ENCODE data around the gene JUNB.
"Not testable (repeated sequence)": the region's sequence is repeated elsewhere in the genome, so short reads cannot be mapped to it uniquely, and the experiment has no call there.

Gene JUNB

GRCh38 chr19:12789904-12790619 lies 1.2 kb upstream of the JUNB start:
- peak; percentile 99 for DNase-seq

- DNase-seq, result peak; percentile 58
Measured at GRCh38 chr19:12790628-12791344, 500 bp upstream of the JUNB start.

GRCh38 chr19:12792051-12792852 lies 966 bp downstream of the JUNB start:
- DNase-seq, result peak; percentile 89

- DNase-seq, result peak; percentile 66
Measured at GRCh38 chr19:12792853-12793289, 1.6 kb downstream of the JUNB start.

GRCh38 chr19:12793290-12794195 lies 2.3 kb downstream of the JUNB start:
- peak; percentile 96 for DNase-seq

- DNase-seq, result peak; percentile 33
Measured at GRCh38 chr19:12794196-12794941, 3.1 kb downstream of the JUNB start.

- DNase-seq, result no peak
Measured at GRCh38 chr19:12794971-12795381, 3.7 kb downstream of the JUNB start.

- peak; percentile 93 for DNase-seq
Measured at GRCh38 chr19:12796146-12797071, 5.1 kb downstream of the JUNB start.

- DNase-seq, result peak; percentile 29
Measured at GRCh38 chr19:12797141-12797587, 5.9 kb downstream of the JUNB start.

- not testable (repeated sequence) for DNase-seq
Measured at GRCh38 chr19:12797607-12798006, 6.3 kb downstream of the JUNB start.

- DNase-seq, result no peak
Measured at GRCh38 chr19:12799742-12800465, 8.6 kb downstream of the JUNB start.

- DNase-seq, result no peak
Measured at GRCh38 chr19:12800466-12800770, 9.1 kb downstream of the JUNB start.

- DNase-seq, result peak; percentile 60
Measured at GRCh38 chr19:12800923-12801465, 9.7 kb downstream of the JUNB start.

GRCh38 chr19:12801466-12802266 lies 10.4 kb downstream of the JUNB start, which contains the start of the genes PRDX2 and THSD8:
Gene PRDX2 (minus strand): TSS chr19:12801800. CDS start chr19:12801261, 539 bp downstream.
Gene THSD8 (plus strand): TSS chr19:12802069. CDS start chr19:12802072, 3 bp downstream.
- peak; percentile 94 for DNase-seq

GRCh38 chr19:12802267-12803106 lies 11.2 kb downstream of the JUNB start:
- DNase-seq, result no peak

GRCh38 chr19:12804051-12804450 lies 12.8 kb downstream of the JUNB start:
- no peak for DNase-seq

Data from NCI-H69 (cell line).